ENCODE data around the gene R3HDM1.

Gene R3HDM1

DNA sequence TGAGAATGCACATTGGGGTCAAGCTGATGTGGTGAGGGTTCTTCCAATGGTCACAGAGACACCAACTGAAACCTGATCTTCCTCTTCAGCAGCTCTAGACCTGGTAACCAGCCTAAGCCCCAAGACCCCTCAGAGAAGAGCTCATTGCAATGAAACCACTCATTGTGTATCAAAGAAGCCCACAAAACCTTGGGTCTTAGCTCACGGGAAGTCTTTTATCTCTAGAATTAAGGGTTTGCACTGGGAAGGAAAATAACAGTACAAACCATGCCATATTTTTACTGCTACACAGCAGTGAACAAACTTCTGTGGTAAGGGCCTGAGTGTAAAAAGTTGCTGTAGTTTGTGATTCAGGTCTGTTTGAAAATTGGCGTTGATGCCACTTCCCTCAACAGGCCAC lies 201.8 kb downstream of the R3HDM1 start:
- POLR2A ChIA-PET: no interaction called here
- TF ChIP-seq, protein P1, sequence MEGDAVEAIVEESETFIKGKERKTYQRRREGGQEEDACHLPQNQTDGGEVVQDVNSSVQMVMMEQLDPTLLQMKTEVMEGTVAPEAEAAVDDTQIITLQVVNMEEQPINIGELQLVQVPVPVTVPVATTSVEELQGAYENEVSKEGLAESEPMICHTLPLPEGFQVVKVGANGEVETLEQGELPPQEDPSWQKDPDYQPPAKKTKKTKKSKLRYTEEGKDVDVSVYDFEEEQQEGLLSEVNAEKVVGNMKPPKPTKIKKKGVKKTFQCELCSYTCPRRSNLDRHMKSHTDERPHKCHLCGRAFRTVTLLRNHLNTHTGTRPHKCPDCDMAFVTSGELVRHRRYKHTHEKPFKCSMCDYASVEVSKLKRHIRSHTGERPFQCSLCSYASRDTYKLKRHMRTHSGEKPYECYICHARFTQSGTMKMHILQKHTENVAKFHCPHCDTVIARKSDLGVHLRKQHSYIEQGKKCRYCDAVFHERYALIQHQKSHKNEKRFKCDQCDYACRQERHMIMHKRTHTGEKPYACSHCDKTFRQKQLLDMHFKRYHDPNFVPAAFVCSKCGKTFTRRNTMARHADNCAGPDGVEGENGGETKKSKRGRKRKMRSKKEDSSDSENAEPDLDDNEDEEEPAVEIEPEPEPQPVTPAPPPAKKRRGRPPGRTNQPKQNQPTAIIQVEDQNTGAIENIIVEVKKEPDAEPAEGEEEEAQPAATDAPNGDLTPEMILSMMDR (IDR thresholded peaks at IDR 0.05; ENCODE audit: control extremely low read depth, extremely low read depth, low read depth, missing control alignments): no peak
- DNase-seq (ENCODE audit: extremely low spot score): no peak
- CTCF ChIA-PET: interaction anchor here (1.1 to 2.3 kb wide), 3 partner anchors 8 to 65 kb away, joined by 3 to 9 read pairs (median 3); partner anchors contain the start of gene UBXN4

DNA sequence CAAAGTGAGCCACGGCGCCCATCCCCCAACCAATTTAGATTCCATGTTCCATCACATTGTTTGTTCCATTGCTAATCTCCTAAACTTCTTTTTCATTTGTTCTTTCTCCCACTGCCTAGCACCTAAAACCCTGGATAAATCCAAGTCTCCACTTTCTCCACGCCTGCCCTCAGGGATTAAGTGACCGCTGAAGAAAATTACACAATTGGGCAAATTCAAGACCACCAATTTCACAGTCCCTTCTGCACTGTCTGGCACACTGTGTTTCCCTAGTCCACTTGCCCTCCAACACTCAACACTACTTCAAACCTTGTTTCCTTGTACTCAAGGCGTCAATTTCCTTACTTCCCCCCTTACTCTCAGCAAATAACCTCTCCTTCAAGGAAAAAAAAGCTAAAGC lies 205.3 kb downstream of the R3HDM1 start:
- TF ChIP-seq, protein P1 (IDR thresholded peaks at IDR 0.05; ENCODE audit: control extremely low read depth, extremely low read depth, low read depth, missing control alignments): no peak
- POLR2A ChIA-PET: no interaction called here
- DNase-seq (ENCODE audit: extremely low spot score): no peak
- CTCF ChIA-PET: no interaction called here

DNA sequence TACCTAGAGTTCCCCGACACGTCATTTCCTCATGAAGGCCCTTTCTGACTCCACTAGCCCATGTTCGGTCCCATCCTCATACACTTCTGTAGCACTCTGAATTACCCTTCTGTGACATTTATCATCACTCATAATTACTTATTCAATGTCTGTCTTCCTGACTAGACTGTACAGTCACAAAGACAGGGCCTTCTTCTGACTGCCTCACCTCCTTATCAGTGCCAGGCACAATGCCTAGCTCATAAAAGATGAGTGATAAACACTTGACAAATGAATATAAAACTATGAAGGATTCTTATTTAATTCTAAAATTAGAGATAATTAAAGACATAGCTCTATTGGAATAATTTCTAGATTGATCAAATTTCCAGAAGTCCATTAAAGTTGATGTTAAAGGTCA lies 208.9 kb downstream of the R3HDM1 start:
- ChIA-PET CTCF (interaction anchor here (1.3 to 4.0 kb wide), 9 partner anchors 8 to 196 kb away, joined by 3 to 11 read pairs (median 4); no protein-coding TSS in a partner anchor), POLR2A (no interaction called here)
- TF ChIP-seq, protein P1 (IDR thresholded peaks at IDR 0.05; ENCODE audit: control extremely low read depth, extremely low read depth, low read depth, missing control alignments): no peak
- DNase-seq (ENCODE audit: extremely low spot score): no peak

DNA sequence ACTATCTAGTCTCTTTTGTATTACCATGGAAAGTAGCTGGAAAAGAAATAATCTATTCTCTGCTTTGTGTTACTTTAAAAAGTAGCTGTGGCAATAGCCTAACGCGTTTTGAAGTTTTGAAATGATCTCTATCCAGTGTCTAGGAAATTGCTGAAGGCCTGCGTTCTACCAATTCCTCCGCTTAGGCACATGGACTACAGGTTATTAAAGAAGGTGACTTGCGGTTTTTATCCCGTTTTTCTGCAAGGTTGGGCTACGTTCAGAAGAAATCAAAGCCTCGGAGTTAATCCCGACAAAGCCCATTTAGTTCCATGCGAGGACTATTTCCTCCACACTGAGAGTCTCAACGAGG lies 209.7 kb downstream of the R3HDM1 start:
- DNase-seq (ENCODE audit: extremely low spot score): no peak
- POLR2A ChIA-PET: interaction anchor here (0.6 kb wide), 1 partner anchor 643 kb away, joined by 3 read pairs; no protein-coding TSS in a partner anchor
- TF ChIP-seq, protein P1 (IDR thresholded peaks at IDR 0.05; ENCODE audit: control extremely low read depth, extremely low read depth, low read depth, missing control alignments): no peak
- CTCF ChIA-PET: interaction anchor here (1.0 to 4.0 kb wide), 9 partner anchors 9 to 197 kb away, joined by 3 to 11 read pairs (median 4); no protein-coding TSS in a partner anchor

DNA sequence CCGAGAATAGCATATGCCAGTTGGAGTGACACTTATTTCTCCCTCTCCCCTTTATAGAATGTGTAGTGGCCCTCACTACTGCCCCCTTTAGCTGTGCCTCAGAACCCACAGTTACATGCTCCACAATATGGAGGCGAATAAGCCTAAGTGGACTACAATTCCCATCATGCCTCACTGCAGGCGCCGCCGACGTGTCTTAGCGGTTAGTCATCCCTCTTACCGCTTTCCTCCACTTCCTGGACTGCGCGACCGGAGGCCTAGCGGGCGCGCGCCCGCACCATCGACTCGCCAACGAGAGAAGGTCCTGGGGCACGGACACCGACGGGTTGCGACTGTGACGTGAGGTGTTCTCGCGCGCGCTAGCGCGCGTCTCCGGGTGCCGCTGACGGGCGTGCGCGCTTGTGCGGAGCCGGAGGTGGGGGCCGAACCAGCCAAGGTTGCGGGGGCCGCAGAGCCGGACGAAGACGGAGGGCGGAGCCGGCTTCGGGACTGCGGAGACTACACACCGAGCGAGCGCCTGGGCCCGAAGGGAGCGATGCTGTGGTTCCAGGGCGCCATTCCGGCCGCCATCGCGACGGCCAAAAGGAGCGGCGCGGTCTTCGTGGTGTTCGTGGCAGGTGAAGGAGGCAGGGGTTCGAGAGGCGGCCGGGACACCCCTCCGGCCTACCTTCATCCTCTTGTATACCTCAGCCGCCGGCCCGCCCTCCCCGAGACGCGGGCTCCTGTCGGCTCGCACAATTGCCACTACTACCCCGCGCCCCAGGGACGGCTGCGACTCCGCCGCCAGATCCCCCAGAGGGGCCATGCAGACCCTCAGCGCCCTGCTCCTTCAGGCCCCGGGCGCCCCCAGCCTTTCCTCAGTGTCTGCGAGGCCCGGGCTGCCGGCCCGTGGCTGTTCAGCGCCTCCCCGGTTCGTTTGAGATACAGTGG lies 210.4 kb downstream of the R3HDM1 start, which contains the start of gene UBXN4:
TSS of gene UBXN4 (plus strand) at position 461 of the 930 bp plus-strand sequence. CDS start at position 536, 75 bp downstream.
- ChIA-PET POLR2A (interaction anchor here (0.6 kb wide), 1 partner anchor 643 kb away, joined by 3 read pairs; no protein-coding TSS in a partner anchor), CTCF (interaction anchor here (1.0 to 4.0 kb wide), 11 partner anchors 10 to 56 kb away, joined by 3 to 11 read pairs (median 4); no protein-coding TSS in a partner anchor)
- DNase-seq (ENCODE audit: extremely low spot score): peak; percentile 95
- TF ChIP-seq, protein P1 (IDR thresholded peaks at IDR 0.05; ENCODE audit: control extremely low read depth, extremely low read depth, low read depth, missing control alignments): peak; percentile 35

DNA sequence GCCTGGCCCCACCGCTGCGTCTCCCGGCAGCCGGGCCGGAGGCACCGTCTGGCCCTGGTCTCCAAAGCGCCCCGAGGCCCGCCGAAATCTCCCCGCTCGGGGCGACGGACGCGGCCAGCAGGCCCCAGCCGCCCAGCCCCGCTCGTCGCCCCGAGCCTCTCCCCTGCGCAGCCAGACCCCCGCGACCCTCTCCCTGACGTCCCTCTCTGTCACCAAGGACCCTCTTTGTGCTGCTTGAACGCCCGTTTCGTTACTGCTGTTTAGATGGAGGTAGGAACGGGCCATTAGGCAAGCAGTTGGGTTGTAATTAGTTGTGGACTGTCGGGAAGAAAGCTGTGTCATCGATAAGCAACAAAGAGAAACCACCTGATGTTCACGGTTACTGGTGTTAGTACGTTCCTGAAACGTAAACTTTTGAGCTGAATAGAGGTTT lies 211.1 kb downstream of the R3HDM1 start:
- ChIA-PET POLR2A (interaction anchor here (0.6 kb wide), 1 partner anchor 16 kb away, joined by 3 read pairs; no protein-coding TSS in a partner anchor), CTCF (interaction anchor here (0.9 to 4.5 kb wide), 6 partner anchors 13 to 283 kb away, joined by 3 to 24 read pairs (median 3); no protein-coding TSS in a partner anchor)
- TF ChIP-seq, protein P1 (IDR thresholded peaks at IDR 0.05; ENCODE audit: control extremely low read depth, extremely low read depth, low read depth, missing control alignments): no peak
- DNase-seq (ENCODE audit: extremely low spot score): peak; percentile 48
